HG03575 (cell line): ENCODE data around the gene STXBP4.

Source experiments
- ATAC-seq: cut with Tn5 transposase; IDR thresholded peaks from one replicate; pipeline ENCODE4 v1.9.1; 2021; ENCODE audit not compliant: unreplicated experiment, insufficient number of reproducible peaks, low FRiP score; ENCODE audit errors: extremely low read depth

The STXBP4 gene

DNA sequence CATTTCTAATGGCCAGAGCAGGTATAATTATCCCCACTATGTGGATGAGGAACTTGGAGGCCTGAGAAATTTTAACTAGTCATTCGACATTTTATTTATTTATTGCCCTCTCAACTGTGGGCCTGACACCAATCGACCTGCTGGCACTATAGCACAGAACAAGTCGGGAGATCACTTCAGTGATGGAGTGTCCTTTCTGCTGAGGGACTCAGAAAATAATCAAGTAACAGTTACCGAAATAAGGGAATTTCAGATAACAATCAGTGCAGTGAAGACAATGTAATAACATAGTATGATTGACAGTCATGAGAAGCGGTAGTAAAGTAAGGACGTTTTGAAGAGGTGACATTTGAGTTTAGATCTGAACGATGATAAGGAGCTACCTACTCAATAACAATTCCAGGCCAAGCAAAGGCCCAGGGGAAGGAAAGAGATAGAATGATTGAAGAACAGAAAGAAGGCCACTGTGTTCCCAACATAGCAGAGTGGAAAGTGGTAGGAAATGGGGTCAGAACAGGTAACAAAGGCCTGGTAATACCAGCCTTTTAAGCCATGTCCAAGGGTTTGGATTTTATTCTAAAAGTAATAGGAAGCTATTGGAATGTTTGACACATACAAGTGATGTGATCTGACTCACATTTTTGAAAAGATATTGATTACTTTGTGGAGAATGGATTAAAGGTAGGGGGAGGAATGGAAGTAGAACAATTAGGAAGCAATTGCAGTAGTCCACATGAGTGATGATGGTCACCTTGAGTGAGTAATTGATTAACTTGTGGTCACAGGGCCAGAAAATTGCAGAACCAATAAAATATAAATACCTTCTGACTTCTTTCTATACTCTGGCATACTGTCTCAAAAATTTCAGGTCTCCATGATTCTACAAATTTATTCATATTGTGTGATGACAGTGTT lies 1.4 kb downstream of the STXBP4 start:
- ATAC-seq, result no peak

DNA sequence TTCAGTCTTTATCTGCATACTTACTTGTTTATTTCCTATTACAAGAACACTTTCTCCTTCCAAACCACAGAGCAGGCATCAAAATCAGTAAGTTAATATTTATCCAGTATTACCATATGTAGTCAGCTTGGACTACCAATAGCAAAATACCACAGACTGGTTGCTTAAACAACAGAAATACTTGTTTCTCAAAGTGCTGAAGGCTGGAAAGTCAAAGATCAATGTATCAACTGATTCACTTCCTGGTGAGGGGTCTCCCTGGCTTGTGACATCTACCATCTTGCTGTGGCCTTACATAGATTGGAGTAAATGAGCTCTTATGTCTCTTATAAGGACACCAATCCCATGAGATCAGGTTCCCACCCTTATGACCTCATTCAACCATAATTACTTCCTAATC lies 2.6 kb downstream of the STXBP4 start:
- ATAC-seq, result no peak

DNA sequence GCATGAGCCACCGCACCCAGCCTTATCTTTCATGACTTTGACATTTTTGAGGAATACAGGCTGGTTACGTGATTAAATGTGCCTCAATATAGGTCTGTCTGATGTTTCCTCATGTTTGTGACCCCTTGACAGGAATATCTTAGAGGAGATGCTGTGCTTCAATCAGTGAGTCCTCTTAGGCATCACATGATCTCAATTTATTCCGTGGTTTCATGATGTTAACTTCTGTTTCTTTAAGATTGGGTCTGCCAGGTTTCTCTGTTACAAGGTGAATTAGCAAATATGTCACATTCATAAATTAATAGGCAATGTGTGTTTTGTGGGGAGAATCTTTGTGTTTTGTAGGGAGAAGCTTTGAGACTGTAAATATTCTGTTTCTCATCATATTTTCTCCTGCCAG lies 3.3 kb downstream of the STXBP4 start:
- ATAC-seq, result no peak

DNA sequence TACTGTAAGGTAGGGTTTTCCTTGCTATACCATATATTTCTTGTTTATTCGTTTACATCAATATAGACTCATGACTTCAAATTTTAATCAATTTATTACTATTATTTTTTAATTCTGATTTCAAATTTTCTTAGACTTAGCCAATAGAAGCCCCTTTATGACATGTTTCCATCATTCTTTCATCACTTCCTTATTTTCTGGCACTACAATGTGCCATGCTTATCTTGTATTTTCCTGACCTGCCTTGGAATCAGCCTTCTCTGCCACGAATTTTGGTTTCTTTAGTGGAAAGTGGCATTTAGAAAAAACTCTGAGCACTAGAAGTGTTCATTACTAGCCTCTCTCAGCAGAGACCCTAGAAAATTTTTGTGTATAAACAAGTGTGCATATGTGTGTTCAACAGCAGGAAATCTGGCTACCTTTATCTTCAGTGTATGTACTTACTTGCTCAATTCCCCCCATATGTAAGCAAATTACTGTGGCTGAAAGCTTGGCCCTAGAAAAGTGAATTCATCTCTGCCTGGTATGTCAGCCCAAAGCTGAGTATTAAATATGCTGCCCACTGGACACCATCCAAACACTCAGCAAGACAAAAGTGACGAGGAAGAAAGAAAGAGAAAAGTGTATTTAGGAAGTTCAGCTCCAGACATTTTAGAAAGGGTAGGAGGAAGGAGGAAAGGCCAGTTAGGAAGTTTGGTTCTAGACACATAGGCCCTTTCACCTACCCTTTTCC lies 4.0 kb downstream of the STXBP4 start:
- no peak for ATAC-seq

DNA sequence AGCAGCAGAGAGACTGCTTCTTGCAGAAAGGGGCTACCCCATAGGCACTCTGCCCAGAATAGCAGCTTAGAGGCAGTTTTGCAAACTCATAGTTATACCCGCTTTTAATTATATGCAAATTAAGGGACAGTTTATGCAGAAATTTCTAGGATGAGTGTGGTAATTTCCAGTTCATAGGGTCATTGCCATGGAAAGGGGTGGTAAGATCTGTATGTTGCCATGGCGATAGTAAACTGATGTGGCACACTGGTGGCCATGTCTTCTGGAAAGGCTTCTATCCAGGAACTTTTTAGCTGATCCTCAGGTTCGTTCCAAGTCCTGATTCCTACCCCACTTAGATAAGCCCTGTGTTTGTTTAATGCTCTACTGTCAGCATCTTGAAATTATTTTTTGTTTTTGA lies 6.2 kb downstream of the STXBP4 start:
- no peak for ATAC-seq

DNA sequence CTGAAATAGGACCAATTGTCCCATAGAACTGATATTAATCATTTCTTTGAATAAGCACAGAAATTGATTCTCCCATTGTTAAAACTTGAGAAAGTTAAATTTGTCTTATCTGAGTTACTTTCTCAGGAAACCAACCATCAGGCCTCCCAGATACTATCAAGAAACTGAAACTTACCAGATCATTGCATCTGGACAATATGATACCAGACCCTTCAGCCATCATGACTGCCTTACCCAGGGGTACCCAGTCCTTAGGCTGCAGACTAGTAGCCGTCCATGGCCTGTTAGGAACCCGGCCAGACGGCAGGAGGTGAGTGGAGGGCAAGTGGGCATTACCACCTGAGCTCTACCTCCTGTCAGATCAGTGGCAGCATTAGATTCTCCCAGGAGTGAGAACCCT lies 7.8 kb downstream of the STXBP4 start:
- ATAC-seq, result no peak

DNA sequence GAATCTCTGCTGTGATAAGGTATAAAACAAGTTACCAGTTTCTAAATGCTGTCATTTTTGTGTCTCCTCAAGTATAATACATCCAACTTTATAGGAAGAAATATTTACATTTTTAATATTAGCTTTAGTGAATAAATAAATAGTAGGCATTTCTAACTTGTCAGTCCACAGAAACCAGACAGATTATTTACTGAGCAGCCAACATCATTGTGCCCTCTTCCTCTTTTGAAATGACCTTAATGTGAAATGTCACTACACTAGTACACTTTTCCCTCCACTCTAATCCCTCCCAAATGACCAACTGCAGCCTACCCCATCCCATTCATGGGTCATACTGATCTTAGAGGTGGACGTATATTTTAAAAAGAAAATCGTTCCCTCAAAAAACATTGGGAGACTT lies 9.2 kb downstream of the STXBP4 start:
- ATAC-seq, result no peak

DNA sequence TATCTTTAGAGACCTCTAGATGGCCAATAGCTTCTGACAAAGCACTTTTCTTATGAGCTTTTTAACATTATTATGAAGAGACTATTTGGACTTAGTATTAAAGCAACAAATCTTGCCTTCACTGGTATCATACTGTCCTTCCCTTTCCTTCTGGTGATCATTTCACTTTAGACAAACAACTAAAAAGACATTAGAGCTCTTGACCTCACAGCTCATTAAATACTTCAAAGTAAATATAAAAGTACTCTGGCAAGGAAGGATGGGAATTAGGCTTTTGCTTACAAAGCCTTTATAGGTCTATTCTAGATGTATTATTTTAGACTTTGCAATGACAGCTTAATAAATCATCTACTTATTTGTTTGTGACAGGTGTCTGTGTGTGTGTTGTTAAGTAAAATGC lies 11.1 kb downstream of the STXBP4 start:
- ATAC-seq, result no peak

DNA sequence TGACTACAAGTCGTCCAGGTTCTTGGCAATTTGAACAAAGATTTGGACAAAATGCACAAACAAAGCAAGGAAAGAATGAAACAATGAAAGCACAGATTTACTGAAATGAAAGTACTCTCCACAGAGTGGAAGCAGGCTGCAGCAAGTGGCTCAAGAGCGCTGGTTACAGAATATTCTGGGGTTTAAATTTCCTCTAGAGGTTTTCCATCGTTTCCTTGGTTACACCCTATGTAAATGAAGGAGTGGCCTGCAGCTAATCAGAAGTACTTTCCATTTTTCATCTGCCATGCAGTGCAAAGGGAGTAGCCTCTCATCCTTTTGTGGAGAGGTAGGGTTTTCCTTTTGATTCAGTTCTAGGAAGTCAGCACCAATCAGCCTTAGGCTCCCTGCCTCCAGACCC lies 11.8 kb downstream of the STXBP4 start:
- ATAC-seq, result no peak

DNA sequence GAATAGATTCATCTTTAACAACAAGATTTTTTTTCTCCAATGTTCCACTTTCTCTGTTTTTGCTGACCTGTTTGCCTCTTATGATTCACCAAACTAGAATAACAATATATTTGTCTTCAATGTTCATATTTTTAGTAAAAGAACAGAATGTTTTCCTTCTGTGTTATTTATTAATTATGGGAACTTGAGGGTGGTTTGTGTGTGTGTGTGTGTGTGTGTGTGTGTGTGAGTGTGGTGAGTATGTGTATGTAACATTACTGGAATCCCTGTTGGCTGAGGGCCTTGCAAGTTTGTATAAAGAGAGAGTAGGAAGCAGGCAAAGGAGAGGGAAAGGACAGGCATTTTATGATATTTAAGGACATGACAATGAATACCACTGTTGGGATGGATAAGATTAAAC lies 13.8 kb downstream of the STXBP4 start:
- ATAC-seq, result no peak

DNA sequence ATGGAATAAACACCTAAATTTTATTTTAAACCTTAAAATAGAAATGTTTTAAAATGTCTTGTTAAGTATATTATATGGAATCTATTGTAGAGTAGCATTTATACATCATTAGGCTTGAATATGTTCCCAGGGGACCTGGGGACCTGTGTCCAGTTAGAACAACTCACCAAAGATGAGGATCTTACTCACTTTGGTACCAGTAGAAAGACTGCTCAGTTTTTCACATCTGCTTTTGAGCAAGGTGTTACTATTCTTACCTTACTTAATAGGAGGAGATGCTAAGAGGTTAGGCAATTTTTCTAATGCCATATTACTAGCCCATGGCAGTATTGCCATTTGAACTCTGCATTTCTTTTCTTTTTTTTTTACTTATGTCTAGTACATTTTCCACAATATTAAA lies 14.7 kb downstream of the STXBP4 start:
- no peak for ATAC-seq

DNA sequence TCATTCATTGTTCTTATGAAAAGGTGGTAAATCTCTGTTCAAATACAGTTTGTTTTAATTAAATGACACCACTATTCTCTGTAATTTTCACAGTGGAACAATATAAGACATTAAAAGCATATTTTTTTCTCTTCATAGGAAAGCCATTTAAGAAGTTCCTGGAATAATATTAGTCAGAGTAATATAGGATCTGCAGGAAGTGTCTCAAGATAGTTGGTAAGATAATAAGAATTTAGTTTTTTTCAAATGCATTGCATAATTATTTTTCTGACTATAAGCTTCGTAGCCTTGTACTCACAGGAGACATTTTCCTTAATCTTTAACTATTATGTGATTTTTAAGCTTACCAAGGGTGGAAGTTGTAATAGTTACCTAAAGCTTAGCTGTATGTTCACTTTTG lies 16.9 kb downstream of the STXBP4 start:
- no peak for ATAC-seq

DNA sequence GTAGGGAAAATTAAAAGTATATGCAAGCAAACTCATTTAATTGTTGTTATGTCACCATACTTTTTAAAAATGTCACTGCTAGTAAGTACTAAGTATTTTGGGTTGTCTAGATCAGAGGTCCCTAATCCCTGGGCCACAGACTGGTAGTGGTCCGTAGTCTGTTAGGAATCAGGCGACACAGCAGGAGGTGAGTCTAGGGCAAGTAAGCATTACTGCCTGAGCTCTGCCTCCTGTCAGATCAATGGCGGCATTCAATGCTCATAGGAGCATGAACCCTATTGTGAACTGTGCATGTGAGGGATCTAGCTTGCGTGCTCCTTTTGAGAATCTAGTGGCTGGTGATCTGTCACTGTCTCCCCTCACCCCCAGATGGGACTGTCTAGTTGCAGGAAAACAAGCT lies 21.6 kb downstream of the STXBP4 start:
- ATAC-seq, result no peak

DNA sequence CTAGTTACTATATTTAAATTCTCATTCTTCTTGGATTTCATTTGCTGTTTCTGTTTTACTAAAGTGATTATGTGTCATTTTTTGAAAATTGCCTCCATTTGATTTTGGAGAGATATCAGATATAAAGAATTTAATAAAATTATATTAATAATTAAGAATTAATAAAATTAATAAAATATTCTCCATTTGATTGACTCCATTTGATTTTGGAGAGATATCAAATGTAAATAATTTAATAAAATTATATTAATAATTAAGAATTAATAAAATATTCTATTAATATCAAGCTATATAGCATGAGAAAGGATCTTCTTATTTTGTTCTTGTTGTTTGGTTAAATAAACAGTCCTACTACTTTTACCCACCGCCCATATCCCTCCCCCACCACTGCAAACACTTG lies 23.0 kb downstream of the STXBP4 start:
- ATAC-seq, result no peak

DNA sequence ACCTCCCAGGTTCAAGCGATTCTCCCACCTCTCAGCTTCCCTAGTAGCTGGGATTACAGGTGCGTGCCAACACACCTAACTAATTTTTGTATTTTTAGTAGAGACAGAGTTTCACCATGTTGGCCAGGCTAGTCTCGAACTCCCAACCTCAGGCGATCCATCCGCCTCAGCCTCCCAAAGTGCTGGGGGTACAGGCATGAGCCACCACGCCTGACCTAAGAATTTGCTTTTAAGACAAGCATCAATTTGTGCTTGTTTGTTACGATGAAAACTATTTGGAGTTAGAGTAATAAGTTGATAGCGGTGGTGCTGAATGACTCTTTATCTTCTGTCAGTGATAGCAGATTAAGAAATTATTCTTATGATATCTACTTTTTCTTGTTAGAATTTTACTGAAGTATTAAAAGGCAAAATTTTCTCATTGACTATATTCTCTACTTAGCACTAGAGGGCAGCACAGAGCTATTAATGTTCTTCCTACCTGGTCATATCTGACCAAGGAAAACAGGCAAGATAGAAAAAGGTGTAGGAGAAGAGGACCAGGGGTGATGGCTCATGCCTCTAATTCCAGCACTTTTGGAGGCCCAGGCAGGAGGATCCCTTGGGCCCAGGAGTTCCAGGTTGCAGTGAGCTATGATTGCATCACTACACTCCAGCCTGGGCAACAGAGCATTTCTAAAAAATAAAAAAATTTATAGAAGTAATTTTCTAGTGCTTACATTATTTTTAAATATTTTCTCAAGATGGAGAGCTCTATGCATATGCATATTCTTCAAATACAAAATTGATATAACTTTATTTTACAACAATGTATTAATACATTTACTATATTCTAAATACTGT lies 24.5 kb downstream of the STXBP4 start:
- ATAC-seq, result no peak

DNA sequence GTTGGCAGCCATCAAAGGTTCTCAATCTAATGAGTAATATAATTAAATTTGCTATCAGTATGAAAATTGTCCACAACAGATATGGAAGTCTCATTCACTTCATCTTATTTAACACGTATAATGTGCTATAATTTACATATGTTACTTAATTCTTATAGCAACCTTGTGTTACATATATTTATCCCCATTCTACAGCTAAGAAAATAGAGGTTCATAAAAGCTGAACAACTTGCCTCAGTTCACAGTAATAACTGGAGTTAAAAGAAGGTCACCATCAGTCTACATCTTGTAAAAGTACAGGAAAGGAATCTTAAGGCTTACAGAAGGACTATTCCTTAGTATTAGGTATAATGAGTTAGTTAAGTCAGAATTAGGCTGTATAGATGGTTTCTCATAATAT lies 27.9 kb downstream of the STXBP4 start:
- ATAC-seq, result no peak

DNA sequence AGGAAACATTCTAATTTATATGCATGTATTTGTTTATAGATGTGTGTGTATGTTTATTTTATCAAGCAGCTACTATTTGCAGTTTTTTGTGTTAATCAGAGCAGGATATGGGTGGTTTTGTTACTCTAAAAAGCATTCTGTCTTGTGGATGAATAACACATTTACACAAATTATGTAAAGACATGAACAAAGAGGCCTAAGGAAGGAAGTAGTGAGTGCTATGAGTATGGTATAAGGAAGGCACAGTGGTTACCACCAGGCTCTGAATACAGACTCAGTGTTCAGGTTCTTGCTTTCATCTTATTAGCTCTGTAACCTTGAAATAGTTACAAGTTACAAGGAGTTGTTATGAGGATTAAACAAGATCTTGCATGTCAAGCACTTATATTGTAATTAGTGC lies 33.9 kb downstream of the STXBP4 start:
- no peak for ATAC-seq

DNA sequence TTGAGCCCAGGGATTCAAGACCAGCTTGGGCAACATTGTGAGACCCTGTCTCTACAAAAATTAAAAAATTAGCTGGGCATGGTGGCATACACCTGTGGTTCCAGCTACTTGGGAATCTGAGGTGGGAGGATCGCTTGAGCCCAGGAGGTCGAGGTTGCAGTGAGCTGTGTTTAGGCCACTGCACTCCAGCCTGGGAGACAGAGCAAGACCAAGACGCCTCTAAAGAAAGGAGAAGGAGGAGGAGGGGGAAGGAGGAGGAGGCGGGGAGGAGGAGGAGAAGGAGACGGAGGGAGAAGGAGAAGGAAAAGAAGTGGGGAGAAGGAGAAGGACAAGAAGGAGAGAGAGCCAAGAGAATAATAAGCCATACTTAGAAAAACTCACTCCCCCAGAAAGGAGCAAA lies 35.9 kb downstream of the STXBP4 start:
- ATAC-seq, result no peak

DNA sequence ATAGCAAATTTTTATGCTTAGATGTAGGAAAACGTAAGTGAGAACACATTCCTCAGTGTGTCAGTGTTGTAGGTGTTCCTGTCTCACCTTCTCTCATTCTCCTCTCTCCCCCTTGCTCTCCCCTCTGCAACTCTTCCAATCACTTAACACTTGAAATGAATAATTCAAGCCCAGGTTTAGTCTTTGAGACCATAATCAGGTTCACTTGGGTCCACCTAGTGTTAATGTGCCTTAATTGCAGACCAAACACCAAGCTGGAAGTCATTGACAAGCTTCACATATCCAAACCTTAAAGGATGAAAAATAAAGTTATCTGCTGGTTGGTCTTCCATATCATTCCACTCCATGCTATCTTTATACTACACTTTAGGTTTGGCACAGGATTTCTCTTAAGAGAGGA lies 37.0 kb downstream of the STXBP4 start:
- ATAC-seq, result no peak

DNA sequence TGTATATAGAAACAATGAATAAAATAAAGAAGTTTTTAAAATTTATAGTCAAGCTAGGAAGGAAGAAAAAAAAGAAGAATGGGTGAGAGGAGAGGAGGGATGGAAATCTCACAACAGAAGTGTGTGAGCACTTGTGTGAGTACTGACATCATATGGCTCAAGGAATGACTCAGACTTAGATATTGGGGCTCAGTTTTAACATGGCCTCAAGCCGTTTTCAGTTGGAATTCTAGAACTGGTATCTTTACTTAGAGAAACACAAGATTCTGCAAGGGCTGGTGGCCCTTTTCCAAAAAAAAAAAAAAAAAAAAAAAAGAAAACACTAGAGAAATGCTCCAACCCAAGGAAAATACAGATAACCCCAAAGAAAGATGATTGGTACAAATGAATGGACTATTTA lies 55.1 kb downstream of the STXBP4 start:
- ATAC-seq, result no peak
